Erythroblast (primary cell): ENCODE data around the gene HAPLN2.

Source experiments
- GATA1 ChIP-seq: IDR thresholded peaks from 2 replicates; pipeline ENCODE4 v1.6.1; 2011; ENCODE audit warnings: low read depth, mild to moderate bottlenecking, control low read depth, low read length, moderate library complexity
- POLR2A ChIP-seq: IDR thresholded peaks from 2 replicates; pipeline ENCODE4 v1.6.1; 2011; ENCODE audit warnings: mild to moderate bottlenecking, low read length

DNA sequence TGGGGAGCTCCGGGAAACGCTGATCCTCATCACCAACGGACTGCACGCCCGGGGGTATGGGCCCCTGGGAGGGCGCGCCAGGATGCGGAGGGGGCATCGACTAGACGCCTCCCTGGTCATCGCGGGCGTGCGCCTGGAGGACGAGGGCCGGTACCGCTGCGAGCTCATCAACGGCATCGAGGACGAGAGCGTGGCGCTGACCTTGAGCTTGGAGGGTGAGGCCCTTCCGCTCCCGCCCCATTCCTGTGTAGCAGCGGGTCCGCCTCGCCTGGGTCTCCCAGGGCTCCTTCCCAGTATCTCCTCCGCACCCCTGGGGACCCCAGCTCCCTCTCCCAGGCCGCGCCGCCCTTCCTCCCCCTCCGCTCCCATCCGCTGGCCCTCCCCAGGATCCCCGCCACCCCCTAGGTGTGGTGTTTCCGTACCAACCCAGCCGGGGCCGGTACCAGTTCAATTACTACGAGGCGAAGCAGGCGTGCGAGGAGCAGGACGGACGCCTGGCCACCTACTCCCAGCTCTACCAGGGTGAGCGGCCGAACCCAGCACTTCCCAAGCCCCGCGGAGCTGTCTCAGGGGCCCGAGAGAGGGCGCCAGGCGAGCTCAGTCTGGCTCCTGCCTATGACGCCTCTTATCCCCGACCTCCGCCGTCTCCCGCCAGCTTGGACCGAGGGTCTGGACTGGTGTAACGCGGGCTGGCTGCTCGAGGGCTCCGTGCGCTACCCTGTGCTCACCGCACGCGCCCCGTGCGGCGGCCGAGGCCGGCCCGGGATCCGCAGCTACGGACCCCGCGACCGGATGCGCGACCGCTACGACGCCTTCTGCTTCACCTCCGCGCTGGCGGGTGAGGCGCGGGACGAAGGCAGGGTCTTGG, 5.0 kb downstream of the HAPLN2 start:
- TF ChIP-seq POLR2A (no peak), GATA1 (no peak)
